GM23338 (cell line): ENCODE data around the gene YWHAE. TPM values are rescaled to one million over a fixed set of nuclear protein-coding genes. Genes with fewer than 3 reads are reported as not detected.
"Not testable (repeated sequence)": the region's sequence is repeated elsewhere in the genome, so short reads cannot be mapped to it uniquely, and the experiment has no call there.

Experiments used
- ATAC-seq: fragments of 200-7000 bp; cut with Tn5 transposase; 3 replicates; pipeline ENCODE4 v1.9.1; 2020
- DNase-seq: peaks from one replicate; pipeline ENCODE4 v3.0.0-alpha.2; 2015; ENCODE audit warnings: low spot score
- H2AFZ ChIP-seq: fragments of 200-600 bp; sonication (generic); 2 replicates; pipeline ENCODE4 v1.8.0; 2016; ENCODE audit warnings: antibody characterized with exemption, mild to moderate bottlenecking, moderate library complexity
- H3F3A ChIP-seq: fragments of 200-600 bp; sonication (generic); replicated peaks from 2 replicates; pipeline ENCODE4 v1.8.0; 2017; ENCODE audit warnings: antibody characterized with exemption, mixed run types, low read depth
- H3K27ac ChIP-seq: fragments of 200-600 bp; sonication (generic); 2 replicates; pipeline ENCODE4 v1.6.1; 2016; ENCODE audit warnings: low read depth
- H3K27me3 ChIP-seq: fragments of 200-600 bp; sonication (generic); 2 replicates; pipeline ENCODE4 v1.8.0; 2016; ENCODE audit warnings: mild to moderate bottlenecking, mixed run types, moderate library complexity; ENCODE audit not compliant: insufficient read depth
- H3K36me3 ChIP-seq: fragments of 200-600 bp; sonication (generic); 2 replicates; pipeline ENCODE4 v1.8.0; 2016; ENCODE audit warnings: mild to moderate bottlenecking; ENCODE audit not compliant: insufficient read depth
- H3K4me1 ChIP-seq: fragments of 200-600 bp; sonication (generic); 2 replicates; pipeline ENCODE4 v1.8.0; 2016; ENCODE audit warnings: mild to moderate bottlenecking, moderate library complexity; ENCODE audit not compliant: insufficient read depth
- H3K4me2 ChIP-seq: fragments of 200-600 bp; sonication (generic); 2 replicates; pipeline ENCODE4 v1.7.1; 2017; ENCODE audit warnings: mixed run types
- H3K4me3 ChIP-seq: fragments of 200-600 bp; sonication (generic); 2 replicates; pipeline ENCODE4 v1.6.1; 2016; ENCODE audit warnings: mixed run types
- H3K79me2 ChIP-seq: fragments of 200-600 bp; sonication (generic); replicated peaks from 2 replicates; pipeline ENCODE4 v1.8.0; 2017; ENCODE audit warnings: mild to moderate bottlenecking; ENCODE audit not compliant: insufficient read depth
- H3K9me2 ChIP-seq: fragments of 200-600 bp; sonication (generic); 2 replicates; pipeline ENCODE4 v1.8.0; 2017; ENCODE audit not compliant: insufficient read depth
- H4K20me1 ChIP-seq: fragments of 200-600 bp; sonication (generic); replicated peaks from 2 replicates; pipeline ENCODE4 v1.8.0; 2017; ENCODE audit warnings: mild to moderate bottlenecking; ENCODE audit not compliant: insufficient read depth
- H3K27ac Mint-ChIP-seq: 2 replicates; pipeline ENCODE4 v1.8.0; 2020; ENCODE audit warnings: inconsistent platforms, mild to moderate bottlenecking, moderate library complexity, mixed read lengths
- H3K27me3 Mint-ChIP-seq: 3 replicates; pipeline ENCODE4 v1.8.0; 2022; ENCODE audit warnings: low read depth, mild to moderate bottlenecking, moderate library complexity, mixed read lengths, inconsistent platforms; ENCODE audit not compliant: insufficient read depth, poor library complexity
- H3K36me3 Mint-ChIP-seq: 3 replicates; pipeline ENCODE4 v1.8.0; 2021; ENCODE audit warnings: low read depth, mild to moderate bottlenecking, inconsistent platforms, moderate library complexity, mixed read lengths
- H3K4me1 Mint-ChIP-seq: 3 replicates; pipeline ENCODE4 v1.8.0; 2020; ENCODE audit warnings: mild to moderate bottlenecking, inconsistent platforms, mixed read lengths
- H3K4me3 Mint-ChIP-seq: 3 replicates; pipeline ENCODE4 v1.8.0; 2021; ENCODE audit warnings: moderate library complexity, mild to moderate bottlenecking, inconsistent platforms, mixed read lengths
- H3K9me3 Mint-ChIP-seq: 3 replicates; pipeline ENCODE4 v1.8.0; 2020; ENCODE audit warnings: moderate library complexity, mild to moderate bottlenecking, inconsistent platforms, mixed read lengths
- CREB1 ChIP-seq: fragments of 250-450 bp; sonication (Bioruptor Pico); IDR thresholded peaks from 2 replicates; pipeline ENCODE4 v1.5.0; 2020; ENCODE audit warnings: low read depth, mild to moderate bottlenecking, moderate library complexity
- EZH2phosphoT487 ChIP-seq: fragments of 200-600 bp; sonication (generic); IDR thresholded peaks from one replicate; pipeline ENCODE4 v1.8.1; 2018; ENCODE audit warnings: antibody characterized with exemption; ENCODE audit not compliant: unreplicated experiment
- JUNB ChIP-seq: IDR thresholded peaks from one replicate; pipeline ENCODE4 v1.6.1; 2016; ENCODE audit warnings: antibody characterized with exemption; ENCODE audit not compliant: unreplicated experiment
- NANOG ChIP-seq: IDR thresholded peaks from 2 replicates; pipeline ENCODE4 v1.6.1; 2016; ENCODE audit warnings: antibody characterized with exemption, borderline replicate concordance
- POLR2AphosphoS5 ChIP-seq: IDR thresholded peaks from 2 replicates; pipeline ENCODE4 v1.6.1; 2016; ENCODE audit warnings: antibody characterized with exemption, low read depth
- STAT1 ChIP-seq: IDR thresholded peaks from one replicate; pipeline ENCODE4 v1.6.1; 2016; ENCODE audit warnings: antibody characterized with exemption; ENCODE audit not compliant: unreplicated experiment
- ZNF114 ChIP-seq: fragments of 250-450 bp; sonication (Bioruptor Pico); IDR thresholded peaks from 2 replicates; pipeline ENCODE4 v1.5.0; 2020; ENCODE audit warnings: mild to moderate bottlenecking, moderate library complexity
- ZNF331 ChIP-seq: fragments of 250-450 bp; sonication (Bioruptor Pico); IDR thresholded peaks from 2 replicates; pipeline ENCODE4 v1.5.0; 2020; ENCODE audit warnings: low read depth, mild to moderate bottlenecking, moderate library complexity
- polyA plus RNA-seq: library from polyadenylated mRNA; unstranded; fragments of >200 nt; fragmentation: Nextera tagmentation; extraction: Ambion mirVana; gene quantifications from 2 replicates; pipeline ENCODE4 v1.2.1, GENCODE V29; 2016
- total RNA-seq: library from RNA; depleted of rRNA; stranded (reverse); fragments of >200 nt; shearing (Covaris generic); gene quantifications from 2 replicates; pipeline ENCODE4 v1.2.3, GENCODE V29; 2014
- TF ChIP-seq, protein P1 (sequence below), 2 experiments: fragments of 200-600 bp in 1 of 2; sonication (generic) in 1 of 2; conservative IDR thresholded peaks; 2 replicates each; pipeline versions ENCODE4 v1.5.1 to v1.6.1; 2016 to 2017; ENCODE audit warnings: antibody characterized with exemption in 2 of 2, low read depth in 2 of 2, mild to moderate bottlenecking in 2 of 2, moderate library complexity in 1 of 2
- TF ChIP-seq, protein P2 (sequence below): IDR thresholded peaks from 2 replicates; pipeline ENCODE4 v1.6.1; 2016; ENCODE audit warnings: antibody characterized with exemption
- TF ChIP-seq, protein P3 (sequence below): IDR thresholded peaks from one replicate; pipeline ENCODE4 v1.6.1; 2018; ENCODE audit warnings: antibody characterized with exemption; ENCODE audit not compliant: unreplicated experiment

The YWHAE gene
- total and polyA plus RNA-seq, 2 experiments from 2014 or later, result 1,251 to 1,283 TPM

DNA sequence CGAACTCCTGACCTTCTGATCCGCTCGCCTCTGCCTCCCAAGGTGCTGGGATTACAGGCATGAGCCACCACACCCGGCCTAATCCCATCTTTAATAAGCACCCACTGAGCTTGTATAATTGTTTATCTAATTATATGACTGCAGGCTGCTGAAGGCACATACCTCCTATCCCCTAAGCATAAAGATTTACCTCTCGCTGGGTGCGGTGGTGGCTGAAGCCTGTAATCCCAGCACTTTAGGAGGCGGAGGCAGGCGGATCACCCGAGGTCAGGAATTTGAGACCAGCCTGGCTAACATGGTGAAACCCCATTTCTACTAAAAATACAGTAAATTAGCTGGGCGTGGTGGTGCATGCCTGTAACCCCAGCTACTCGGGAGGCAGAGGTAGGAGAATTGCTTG is 20.1 kb upstream of the YWHAE start (continued):
- TF ChIP-seq NANOG (no peak), ZNF331 (CRISPR knock-in tag) (no peak), EZH2phosphoT487 (no peak), JUNB (no peak)
- TF ChIP-seq, protein P1, sequence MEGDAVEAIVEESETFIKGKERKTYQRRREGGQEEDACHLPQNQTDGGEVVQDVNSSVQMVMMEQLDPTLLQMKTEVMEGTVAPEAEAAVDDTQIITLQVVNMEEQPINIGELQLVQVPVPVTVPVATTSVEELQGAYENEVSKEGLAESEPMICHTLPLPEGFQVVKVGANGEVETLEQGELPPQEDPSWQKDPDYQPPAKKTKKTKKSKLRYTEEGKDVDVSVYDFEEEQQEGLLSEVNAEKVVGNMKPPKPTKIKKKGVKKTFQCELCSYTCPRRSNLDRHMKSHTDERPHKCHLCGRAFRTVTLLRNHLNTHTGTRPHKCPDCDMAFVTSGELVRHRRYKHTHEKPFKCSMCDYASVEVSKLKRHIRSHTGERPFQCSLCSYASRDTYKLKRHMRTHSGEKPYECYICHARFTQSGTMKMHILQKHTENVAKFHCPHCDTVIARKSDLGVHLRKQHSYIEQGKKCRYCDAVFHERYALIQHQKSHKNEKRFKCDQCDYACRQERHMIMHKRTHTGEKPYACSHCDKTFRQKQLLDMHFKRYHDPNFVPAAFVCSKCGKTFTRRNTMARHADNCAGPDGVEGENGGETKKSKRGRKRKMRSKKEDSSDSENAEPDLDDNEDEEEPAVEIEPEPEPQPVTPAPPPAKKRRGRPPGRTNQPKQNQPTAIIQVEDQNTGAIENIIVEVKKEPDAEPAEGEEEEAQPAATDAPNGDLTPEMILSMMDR (conservative IDR thresholded peaks at IDR 0.05; ENCODE audit: low read depth in 2 of 2), result no peak

DNA sequence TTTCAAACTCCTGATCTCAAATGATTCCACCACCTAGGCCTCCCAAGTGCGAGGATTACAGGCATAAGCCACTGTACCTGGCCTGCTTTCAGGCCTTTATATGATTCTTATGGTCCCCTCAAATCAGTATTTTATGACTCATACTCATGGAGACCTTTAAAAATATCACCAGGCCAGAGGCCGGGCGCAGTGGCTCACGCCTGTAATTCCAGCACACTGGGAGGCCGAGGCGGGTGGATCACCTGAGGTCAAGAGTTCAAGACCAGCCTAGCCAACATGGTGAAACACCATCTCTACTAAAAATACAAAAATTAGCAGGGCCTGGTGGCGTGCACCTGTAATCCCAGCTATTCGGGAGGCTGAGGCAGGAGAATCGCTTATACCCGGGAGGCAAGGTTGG is 18.5 kb upstream of the YWHAE start:
- not testable (repeated sequence) for H3K4me1 ChIP-seq, H3K27ac ChIP-seq, H3K27ac Mint-ChIP-seq, ATAC-seq, H3K9me2 ChIP-seq, H3K27me3 ChIP-seq, H3K4me3 Mint-ChIP-seq, H3K9me3 Mint-ChIP-seq, DNase-seq, H3K4me3 ChIP-seq, H3K4me2 ChIP-seq, H3K27me3 Mint-ChIP-seq, H3K4me1 Mint-ChIP-seq, H2AFZ ChIP-seq
- Histone ChIP-seq H3F3A (peaks cover 22% of the 10 kb centered on the region; the same call in 1 of the 2 replicates), H3K36me3 (peaks cover 20% of the 10 kb centered on the region), H3K79me2 (peaks cover 22% of the 10 kb centered on the region), H4K20me1 (peaks cover 32% of the 10 kb centered on the region; the same call in 1 of the 2 replicates)
- H3K36me3 Mint-ChIP-seq, result peaks cover 28% of the 10 kb centered on the region

DNA sequence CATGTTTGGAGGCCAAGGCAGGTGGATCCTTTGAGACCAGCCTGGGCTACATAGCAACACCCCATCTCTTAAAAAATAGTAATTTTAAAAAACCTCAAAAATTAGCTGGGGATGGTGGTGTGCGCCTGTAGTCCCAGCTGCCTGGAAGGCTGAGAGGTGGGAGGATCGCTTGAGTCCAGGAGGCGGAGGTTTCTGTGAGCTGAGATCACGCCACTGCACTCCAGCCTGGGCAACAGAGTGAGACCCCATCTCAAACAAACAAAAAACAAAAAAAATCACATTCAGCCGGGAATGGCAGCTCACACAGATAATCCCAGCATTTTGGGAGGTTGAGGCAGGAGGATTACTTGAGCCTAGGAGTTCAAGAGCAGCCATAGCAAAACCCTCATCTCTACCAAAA is 16.4 kb upstream of the YWHAE start:
- peaks cover 10% of the 10 kb centered on the region; the same call in 1 of the 2 replicates for H3F3A ChIP-seq
- DNase-seq (no peak), ATAC-seq (no peak)
- peaks cover 8% of the 10 kb centered on the region for H3K36me3 Mint-ChIP-seq
- no peak overlapping the region for H3K4me2 ChIP-seq
- no peak overlapping the region for H3K4me3 ChIP-seq
- H2AFZ ChIP-seq, result no peak overlapping the region
- H3K27me3 Mint-ChIP-seq, result peaks cover 6% of the 10 kb centered on the region
- H3K79me2 ChIP-seq, result peaks cover 9% of the 10 kb centered on the region
- H3K27ac Mint-ChIP-seq, result no peak overlapping the region
- peaks cover 6% of the 10 kb centered on the region for H3K36me3 ChIP-seq
- H3K9me2 ChIP-seq, result no peaks in the 10 kb centered on the region
- no peaks in the 10 kb centered on the region; the same call in 2 of the 3 replicates for H3K9me3 Mint-ChIP-seq
- no peak overlapping the region for H3K27ac ChIP-seq
- H3K4me1 ChIP-seq, result no peaks in the 10 kb centered on the region; the same call in 1 of the 2 replicates
- H4K20me1 ChIP-seq, result peaks cover 26% of the 10 kb centered on the region; the same call in 1 of the 2 replicates
- no peaks in the 10 kb centered on the region for H3K27me3 ChIP-seq
- no peaks in the 10 kb centered on the region; the same call in 2 of the 3 replicates for H3K4me1 Mint-ChIP-seq
- no peak overlapping the region for H3K4me3 Mint-ChIP-seq
- TF ChIP-seq STAT1 (no peak), NANOG (no peak), CREB1 (CRISPR knock-in tag) (no peak), JUNB (no peak), ZNF114 (no peak), ZNF331 (CRISPR knock-in tag) (no peak), POLR2AphosphoS5 (no peak)
- TF ChIP-seq, protein P1 (conservative IDR thresholded peaks at IDR 0.05; ENCODE audit: low read depth in 2 of 2), result no peak
- TF ChIP-seq, protein P2, sequence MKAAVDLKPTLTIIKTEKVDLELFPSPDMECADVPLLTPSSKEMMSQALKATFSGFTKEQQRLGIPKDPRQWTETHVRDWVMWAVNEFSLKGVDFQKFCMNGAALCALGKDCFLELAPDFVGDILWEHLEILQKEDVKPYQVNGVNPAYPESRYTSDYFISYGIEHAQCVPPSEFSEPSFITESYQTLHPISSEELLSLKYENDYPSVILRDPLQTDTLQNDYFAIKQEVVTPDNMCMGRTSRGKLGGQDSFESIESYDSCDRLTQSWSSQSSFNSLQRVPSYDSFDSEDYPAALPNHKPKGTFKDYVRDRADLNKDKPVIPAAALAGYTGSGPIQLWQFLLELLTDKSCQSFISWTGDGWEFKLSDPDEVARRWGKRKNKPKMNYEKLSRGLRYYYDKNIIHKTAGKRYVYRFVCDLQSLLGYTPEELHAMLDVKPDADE, result no peak
- TF ChIP-seq, protein P3, sequence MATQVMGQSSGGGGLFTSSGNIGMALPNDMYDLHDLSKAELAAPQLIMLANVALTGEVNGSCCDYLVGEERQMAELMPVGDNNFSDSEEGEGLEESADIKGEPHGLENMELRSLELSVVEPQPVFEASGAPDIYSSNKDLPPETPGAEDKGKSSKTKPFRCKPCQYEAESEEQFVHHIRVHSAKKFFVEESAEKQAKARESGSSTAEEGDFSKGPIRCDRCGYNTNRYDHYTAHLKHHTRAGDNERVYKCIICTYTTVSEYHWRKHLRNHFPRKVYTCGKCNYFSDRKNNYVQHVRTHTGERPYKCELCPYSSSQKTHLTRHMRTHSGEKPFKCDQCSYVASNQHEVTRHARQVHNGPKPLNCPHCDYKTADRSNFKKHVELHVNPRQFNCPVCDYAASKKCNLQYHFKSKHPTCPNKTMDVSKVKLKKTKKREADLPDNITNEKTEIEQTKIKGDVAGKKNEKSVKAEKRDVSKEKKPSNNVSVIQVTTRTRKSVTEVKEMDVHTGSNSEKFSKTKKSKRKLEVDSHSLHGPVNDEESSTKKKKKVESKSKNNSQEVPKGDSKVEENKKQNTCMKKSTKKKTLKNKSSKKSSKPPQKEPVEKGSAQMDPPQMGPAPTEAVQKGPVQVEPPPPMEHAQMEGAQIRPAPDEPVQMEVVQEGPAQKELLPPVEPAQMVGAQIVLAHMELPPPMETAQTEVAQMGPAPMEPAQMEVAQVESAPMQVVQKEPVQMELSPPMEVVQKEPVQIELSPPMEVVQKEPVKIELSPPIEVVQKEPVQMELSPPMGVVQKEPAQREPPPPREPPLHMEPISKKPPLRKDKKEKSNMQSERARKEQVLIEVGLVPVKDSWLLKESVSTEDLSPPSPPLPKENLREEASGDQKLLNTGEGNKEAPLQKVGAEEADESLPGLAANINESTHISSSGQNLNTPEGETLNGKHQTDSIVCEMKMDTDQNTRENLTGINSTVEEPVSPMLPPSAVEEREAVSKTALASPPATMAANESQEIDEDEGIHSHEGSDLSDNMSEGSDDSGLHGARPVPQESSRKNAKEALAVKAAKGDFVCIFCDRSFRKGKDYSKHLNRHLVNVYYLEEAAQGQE, result no peak
